GM10266 (cell line): ENCODE measurements around the gene CDC42EP1.
A peak's percentile ranks its signal among the peaks of the same experiment; 100 is the strongest.
"Not testable (repeated sequence)": the region's sequence is repeated elsewhere in the genome, so short reads cannot be mapped to it uniquely, and the experiment has no call there.

ENCODE experiments used
- DNase-seq: peaks from one replicate; pipeline ENCODE4 v3.0.0; 2012; ENCODE audit errors: extremely low spot score
- TF ChIP-seq, protein P1 (sequence below): IDR thresholded peaks from 2 replicates; pipeline ENCODE4 v1.5.1; 2012; ENCODE audit warnings: mild to moderate bottlenecking, low read depth; ENCODE audit not compliant: control insufficient read depth, insufficient read depth; ENCODE audit errors: missing control alignments

CDC42EP1 gene

DNA sequence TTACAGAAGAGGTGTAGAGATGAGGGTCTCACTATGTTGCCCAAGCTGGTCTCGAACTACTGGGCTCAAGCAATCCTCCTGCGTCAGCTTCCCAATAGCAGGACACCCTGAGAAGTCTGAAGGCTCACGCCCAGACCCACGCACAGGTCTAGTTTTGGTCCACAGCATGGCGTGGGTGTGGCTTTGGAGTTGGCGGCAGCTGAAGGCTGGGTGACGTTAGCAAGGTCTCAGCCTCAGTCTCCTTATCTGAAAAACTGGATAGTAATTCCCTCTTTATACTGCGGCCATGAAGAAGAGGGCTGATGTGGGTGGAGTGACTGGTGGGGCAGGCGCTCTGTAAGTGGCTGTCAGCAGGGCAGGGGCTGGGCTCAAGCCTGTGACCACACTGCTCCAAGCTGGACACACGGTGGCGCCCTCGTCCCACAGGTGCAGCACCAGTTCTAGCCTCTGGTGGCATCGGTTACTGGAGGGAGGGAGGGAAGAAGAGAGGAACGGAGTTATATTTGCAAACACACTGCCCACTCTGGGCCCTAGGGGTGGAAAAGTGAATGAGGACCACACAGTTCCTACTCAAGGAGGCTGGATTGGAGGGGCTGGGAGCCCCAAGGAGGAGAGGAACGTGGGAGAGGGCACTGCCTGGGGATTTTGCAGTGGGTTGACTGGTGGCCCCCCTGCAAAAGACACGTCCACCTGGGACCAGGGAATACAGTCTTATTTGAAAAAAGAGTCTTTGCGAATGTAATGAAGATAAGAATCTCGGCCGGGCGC is 21.5 kb upstream of the CDC42EP1 start:
- TF ChIP-seq, protein P1, sequence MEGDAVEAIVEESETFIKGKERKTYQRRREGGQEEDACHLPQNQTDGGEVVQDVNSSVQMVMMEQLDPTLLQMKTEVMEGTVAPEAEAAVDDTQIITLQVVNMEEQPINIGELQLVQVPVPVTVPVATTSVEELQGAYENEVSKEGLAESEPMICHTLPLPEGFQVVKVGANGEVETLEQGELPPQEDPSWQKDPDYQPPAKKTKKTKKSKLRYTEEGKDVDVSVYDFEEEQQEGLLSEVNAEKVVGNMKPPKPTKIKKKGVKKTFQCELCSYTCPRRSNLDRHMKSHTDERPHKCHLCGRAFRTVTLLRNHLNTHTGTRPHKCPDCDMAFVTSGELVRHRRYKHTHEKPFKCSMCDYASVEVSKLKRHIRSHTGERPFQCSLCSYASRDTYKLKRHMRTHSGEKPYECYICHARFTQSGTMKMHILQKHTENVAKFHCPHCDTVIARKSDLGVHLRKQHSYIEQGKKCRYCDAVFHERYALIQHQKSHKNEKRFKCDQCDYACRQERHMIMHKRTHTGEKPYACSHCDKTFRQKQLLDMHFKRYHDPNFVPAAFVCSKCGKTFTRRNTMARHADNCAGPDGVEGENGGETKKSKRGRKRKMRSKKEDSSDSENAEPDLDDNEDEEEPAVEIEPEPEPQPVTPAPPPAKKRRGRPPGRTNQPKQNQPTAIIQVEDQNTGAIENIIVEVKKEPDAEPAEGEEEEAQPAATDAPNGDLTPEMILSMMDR: peak; percentile 98
- DNase-seq: peak; percentile 93

DNA sequence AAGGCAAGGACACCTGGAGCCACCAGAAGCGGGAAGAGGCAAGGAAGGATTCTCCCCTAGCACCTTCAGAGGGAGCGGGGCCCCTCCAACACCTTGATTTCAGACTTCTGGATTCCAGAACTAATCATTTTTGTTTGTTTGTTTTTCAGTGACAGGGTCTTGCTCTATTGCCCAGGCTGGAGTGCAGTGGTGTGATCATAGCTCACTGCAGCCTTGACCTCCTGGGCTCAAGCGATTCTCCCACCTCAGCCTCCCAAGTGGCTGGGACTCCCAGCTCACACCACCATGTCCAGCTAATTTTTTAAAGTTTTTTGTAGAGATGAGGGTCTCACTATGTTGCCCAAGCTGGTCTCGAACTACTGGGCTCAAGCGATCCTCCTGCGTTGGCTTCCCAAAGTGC is 20.5 kb upstream of the CDC42EP1 start:
- DNase-seq: not testable (repeated sequence)

DNA sequence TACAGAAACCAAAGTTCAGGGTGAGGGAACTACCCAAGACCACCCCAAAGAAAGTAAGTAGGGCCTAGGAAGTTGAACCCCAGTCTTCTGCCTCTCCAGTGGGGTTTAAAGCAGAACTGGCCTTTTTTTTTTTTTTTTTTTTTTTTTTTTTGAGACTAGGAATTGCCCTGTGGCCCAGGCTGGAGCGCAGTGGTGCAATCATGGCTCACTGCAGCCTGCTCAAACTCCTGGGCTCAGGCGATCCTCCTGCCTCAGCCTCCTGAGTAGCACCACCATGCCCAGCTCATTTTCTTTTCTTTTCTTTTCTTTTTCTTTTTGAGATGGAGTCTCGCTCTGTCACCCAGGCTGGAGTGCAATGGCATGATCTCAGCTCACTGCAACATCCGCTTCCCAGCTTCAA is 17.9 kb upstream of the CDC42EP1 start:
- DNase-seq: not testable (repeated sequence)

DNA sequence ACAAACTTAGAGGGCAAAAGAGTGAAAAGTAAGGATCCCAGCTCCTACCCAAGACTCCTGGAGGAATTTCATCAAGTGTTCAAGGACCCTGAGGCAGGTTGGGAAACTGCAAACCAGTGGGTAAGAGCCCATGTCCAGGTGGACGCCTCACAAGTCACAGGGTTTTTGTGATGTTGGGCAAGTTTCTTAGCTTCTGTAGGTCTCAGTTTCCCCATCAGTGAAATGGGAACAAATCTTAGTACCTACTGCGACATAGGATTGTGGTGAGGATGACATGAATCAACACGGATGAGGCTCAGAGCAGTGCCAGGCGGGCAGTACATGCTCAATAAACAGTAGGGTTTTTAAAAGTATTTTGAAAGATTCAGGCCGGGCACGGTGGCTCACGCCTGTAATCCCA is 17.3 kb upstream of the CDC42EP1 start:
- no peak for DNase-seq
- TF ChIP-seq, protein P1: no peak

DNA sequence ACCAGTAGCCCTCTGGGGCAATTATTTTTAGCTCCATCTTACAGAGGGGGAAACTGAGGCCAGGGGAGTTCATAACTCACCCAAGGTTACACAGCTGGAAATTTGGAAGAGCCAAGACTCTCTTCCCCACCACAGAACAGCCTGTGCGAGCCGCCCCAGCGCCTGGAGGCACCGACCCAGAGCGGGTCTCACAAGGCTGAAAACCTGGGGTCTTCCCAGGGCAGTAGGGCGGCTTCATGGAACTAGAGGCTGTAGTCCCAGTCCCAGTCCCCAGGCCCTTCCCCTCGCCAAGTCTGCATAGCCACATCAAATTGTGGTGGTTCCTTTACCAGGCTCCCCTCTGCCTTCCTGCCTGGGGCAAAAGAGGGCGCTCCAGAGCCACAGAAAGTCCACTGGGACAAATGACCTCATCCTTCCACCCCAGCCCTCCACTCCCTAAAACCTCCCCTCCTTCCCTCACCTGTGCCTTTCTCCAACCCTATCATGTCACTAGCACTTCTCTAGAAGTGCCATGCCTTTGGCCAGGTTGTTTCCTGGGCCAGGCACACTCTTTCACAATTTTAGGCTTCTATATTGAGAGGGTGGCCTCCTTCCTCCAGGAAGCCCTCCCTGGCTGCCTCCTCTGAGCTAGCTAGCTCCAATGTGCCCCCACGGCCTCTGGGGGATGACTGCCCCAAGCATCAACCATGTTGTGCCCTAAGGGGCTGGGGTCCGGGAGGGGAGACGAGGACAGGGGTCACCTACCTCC is 15.2 kb upstream of the CDC42EP1 start:
- peak; percentile 76 for DNase-seq
- TF ChIP-seq, protein P1: peak; percentile 73

DNA sequence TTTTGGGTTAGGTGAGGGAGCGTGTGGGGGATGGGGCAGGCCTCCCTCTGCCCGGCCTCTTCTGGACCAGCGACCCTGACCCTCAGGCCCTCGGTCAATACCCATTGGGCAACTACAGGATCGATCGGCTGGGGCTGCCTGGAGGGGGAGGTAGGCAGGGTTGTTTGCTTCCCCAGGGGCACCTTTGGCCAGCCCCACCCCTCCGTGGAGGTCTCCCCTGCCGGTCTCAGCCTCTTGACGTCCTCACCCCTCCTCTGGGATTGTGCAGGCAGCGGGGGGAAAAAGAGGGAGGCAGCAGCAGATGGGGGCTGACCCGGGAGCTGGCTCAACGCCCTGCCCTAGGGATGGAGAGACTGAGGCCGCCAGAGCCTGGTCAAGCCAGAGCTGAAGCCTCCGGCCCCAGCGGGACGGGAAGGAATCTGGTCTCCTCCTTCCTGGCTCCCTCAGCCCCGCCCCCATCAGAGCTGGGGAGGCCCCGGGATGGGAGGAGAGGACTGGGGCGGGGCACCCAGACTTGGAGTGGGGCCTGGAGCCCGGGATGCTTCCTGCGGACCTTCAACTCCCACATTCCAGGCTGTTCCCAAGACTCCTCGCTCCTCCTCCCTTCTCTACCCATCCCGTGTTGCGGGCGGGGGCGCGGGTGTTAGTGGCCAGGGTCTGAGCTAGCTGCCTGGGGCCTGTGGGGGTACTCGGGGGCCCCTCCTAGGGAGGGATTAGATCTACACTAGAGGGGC is 14.4 kb upstream of the CDC42EP1 start:
- TF ChIP-seq, protein P1: no peak
- DNase-seq: no peak

DNA sequence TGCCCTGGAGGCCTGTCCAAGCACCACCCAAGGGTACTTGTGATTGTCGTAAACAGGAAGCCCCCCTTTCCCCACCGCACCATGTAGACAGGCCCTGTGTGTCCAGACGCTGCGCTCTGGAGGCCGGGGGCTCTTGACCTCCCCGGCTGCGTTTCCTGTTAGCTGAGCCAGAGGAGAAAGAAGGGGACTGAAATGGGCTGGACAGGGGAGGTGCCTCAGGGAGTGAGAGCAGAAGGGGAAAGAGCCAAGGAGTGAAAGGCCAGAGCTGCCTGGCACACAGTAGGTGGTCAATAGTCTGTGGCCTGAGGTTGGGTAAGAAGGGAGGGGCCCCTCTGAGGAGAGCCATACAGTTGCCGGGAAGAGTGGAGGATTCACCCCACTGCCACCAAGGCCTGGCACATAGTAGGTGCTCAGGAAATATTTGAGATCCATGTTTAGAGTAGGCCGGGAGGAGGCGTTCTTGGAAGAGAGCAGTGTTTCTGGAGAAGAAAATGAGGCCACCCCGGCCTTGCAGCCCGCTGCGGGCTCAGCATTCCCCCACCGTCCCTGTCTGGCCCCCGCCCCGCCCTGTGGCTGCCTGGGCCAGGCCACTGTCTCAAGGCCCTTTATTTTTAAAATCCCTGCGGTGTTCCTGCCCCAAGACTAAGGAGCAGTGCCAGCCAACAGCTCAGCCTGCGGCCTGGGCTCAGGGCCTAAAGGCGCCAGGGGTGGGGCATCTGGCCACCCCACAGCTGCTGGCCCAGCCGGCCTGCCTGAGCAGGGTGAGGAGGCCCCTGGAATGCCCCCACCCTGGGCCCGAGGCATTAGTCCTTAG is 13.6 kb upstream of the CDC42EP1 start:
- DNase-seq: no peak
- TF ChIP-seq, protein P1: no peak
